ENCODE measurements around the gene DNTT. TPM values are rescaled to one million over a fixed set of nuclear protein-coding genes. Genes with fewer than 3 reads are reported as not detected.

Gene DNTT
- total RNA-seq, 2 donors from 2014 or later, result 0.18 TPM; not detected in 1

GRCh38 chr10:96352027-96352426, 47.8 kb downstream of the DNTT start:
- DNase-seq (ENCODE audit: low spot score in 2 of 2) (no peak), ATAC-seq (no peak)
- Mint-ChIP-seq H3K9me3 (no peaks in the 10 kb centered on the region), H3K36me3 (no peaks in the 10 kb centered on the region), H3K27ac (no peak overlapping the region)

GRCh38 chr10:96352582-96352981, 48.3 kb downstream of the DNTT start:
- H3K36me3 Mint-ChIP-seq, result no peaks in the 10 kb centered on the region
- ATAC-seq (no peak), DNase-seq (ENCODE audit: low spot score in 2 of 2) (no peak)
- no peaks in the 10 kb centered on the region for H3K9me3 Mint-ChIP-seq
- no peak overlapping the region for H3K27ac Mint-ChIP-seq

GRCh38 chr10:96357038-96357620, 52.9 kb downstream of the DNTT start:
- no peak overlapping the region for H3K27ac Mint-ChIP-seq
- DNase-seq (ENCODE audit: low spot score in 2 of 2) (no peak), ATAC-seq (no peak)

GRCh38 chr10:96358851-96359540, 54.8 kb downstream of the DNTT start, which contains the start of gene OPALIN:
Gene OPALIN (minus strand): TSS chr10:96359002. CDS start chr10:96358896, 106 bp downstream.
- Mint-ChIP-seq H3K9me3 (no peaks in the 10 kb centered on the region), H3K36me3 (no peaks in the 10 kb centered on the region), H3K27ac (no peak within 1 kb of the TSS)
- DNase-seq (ENCODE audit: low spot score in 2 of 2), result no peak
- ATAC-seq, result no peak

More at GRCh38 chr10:96357038-96357620, 52.9 kb downstream of the DNTT start:
- Mint-ChIP-seq H3K36me3 (no peaks in the 10 kb centered on the region), H3K9me3 (no peaks in the 10 kb centered on the region)

GRCh38 chr10:96359616-96360015, 55.4 kb downstream of the DNTT start:
- ATAC-seq (no peak), DNase-seq (ENCODE audit: low spot score in 2 of 2) (no peak)
- no peaks in the 10 kb centered on the region for H3K9me3 Mint-ChIP-seq
- no peak overlapping the region for H3K27ac Mint-ChIP-seq
- no peaks in the 10 kb centered on the region for H3K36me3 Mint-ChIP-seq

GRCh38 chr10:96360331-96360730, 56.1 kb downstream of the DNTT start:
- Mint-ChIP-seq H3K9me3 (no peaks in the 10 kb centered on the region), H3K27ac (no peak overlapping the region), H3K36me3 (no peaks in the 10 kb centered on the region)
- DNase-seq (ENCODE audit: low spot score in 2 of 2) (no peak), ATAC-seq (no peak)

GRCh38 chr10:96360766-96361165, 56.5 kb downstream of the DNTT start:
- Mint-ChIP-seq H3K27ac (no peak overlapping the region), H3K9me3 (no peaks in the 10 kb centered on the region), H3K36me3 (no peaks in the 10 kb centered on the region)
- no peak for ATAC-seq
- DNase-seq (ENCODE audit: low spot score in 2 of 2), result no peak

- DNase-seq (ENCODE audit: low spot score in 2 of 2) (no peak), ATAC-seq (no peak)
- Mint-ChIP-seq H3K27ac (no peak overlapping the region), H3K9me3 (no peaks in the 10 kb centered on the region), H3K36me3 (no peaks in the 10 kb centered on the region)
Measured at GRCh38 chr10:96365571-96365970, 61.3 kb downstream of the DNTT start.

GRCh38 chr10:96366508-96366907, 62.3 kb downstream of the DNTT start:
- no peak overlapping the region for H3K27ac Mint-ChIP-seq
- H3K36me3 Mint-ChIP-seq, result no peaks in the 10 kb centered on the region
- DNase-seq (ENCODE audit: low spot score in 2 of 2) (no peak), ATAC-seq (no peak)
- H3K9me3 Mint-ChIP-seq, result no peaks in the 10 kb centered on the region

- Mint-ChIP-seq H3K9me3 (no peaks in the 10 kb centered on the region), H3K36me3 (no peaks in the 10 kb centered on the region), H3K27ac (no peak overlapping the region)
- no peak for DNase-seq (ENCODE audit: low spot score in 2 of 2)
- ATAC-seq, result no peak
Measured at GRCh38 chr10:96367470-96367869, 63.2 kb downstream of the DNTT start.

GRCh38 chr10:96368971-96369370, 64.7 kb downstream of the DNTT start:
- H3K27ac Mint-ChIP-seq, result no peak overlapping the region
- no peaks in the 10 kb centered on the region for H3K36me3 Mint-ChIP-seq
- no peak for ATAC-seq
- H3K9me3 Mint-ChIP-seq, result no peaks in the 10 kb centered on the region
- DNase-seq (ENCODE audit: low spot score in 2 of 2), result no peak

GRCh38 chr10:96369890-96370583, 65.8 kb downstream of the DNTT start:
- H3K27ac Mint-ChIP-seq, result no peak overlapping the region
- DNase-seq (ENCODE audit: low spot score in 2 of 2), result no peak
- ATAC-seq, result peak in 1 of 2 donors; percentile 6
- no peaks in the 10 kb centered on the region for H3K36me3 Mint-ChIP-seq
- H3K9me3 Mint-ChIP-seq, result no peaks in the 10 kb centered on the region

- no peaks in the 10 kb centered on the region for H3K36me3 Mint-ChIP-seq
- no peak overlapping the region for H3K27ac Mint-ChIP-seq
- peak in 1 of 2 donors; percentile 63 for DNase-seq (ENCODE audit: low spot score in 2 of 2)
- no peaks in the 10 kb centered on the region for H3K9me3 Mint-ChIP-seq
- ATAC-seq, result peak; percentile 55 to 56
Measured at GRCh38 chr10:96370584-96371157, 66.4 kb downstream of the DNTT start.

- ATAC-seq (no peak), DNase-seq (ENCODE audit: low spot score in 2 of 2) (no peak)
- Mint-ChIP-seq H3K36me3 (no peaks in the 10 kb centered on the region), H3K27ac (no peak overlapping the region), H3K9me3 (no peaks in the 10 kb centered on the region)
Measured at GRCh38 chr10:96371356-96371755, 67.1 kb downstream of the DNTT start.

- DNase-seq (ENCODE audit: low spot score in 2 of 2) (no peak), ATAC-seq (no peak)
- Mint-ChIP-seq H3K27ac (peak overlapping the region in 1 of 2 donors; percentile 68), H3K36me3 (no peaks in the 10 kb centered on the region), H3K9me3 (no peaks in the 10 kb centered on the region)
Measured at GRCh38 chr10:96374004-96374403, 69.8 kb downstream of the DNTT start.

GRCh38 chr10:96374639-96374984, 70.4 kb downstream of the DNTT start:
- no peaks in the 10 kb centered on the region for H3K36me3 Mint-ChIP-seq
- no peak overlapping the region for H3K27ac Mint-ChIP-seq
- peak in 1 of 2 donors; percentile 2 for ATAC-seq
- no peaks in the 10 kb centered on the region for H3K9me3 Mint-ChIP-seq
- DNase-seq (ENCODE audit: low spot score in 2 of 2), result no peak
